DMS 273 treated with DMSO at 0.1 percent for 48 hours (cell line): ENCODE data around the gene KRTAP5-3.
"Not testable (repeated sequence)": the region's sequence is repeated elsewhere in the genome, so short reads cannot be mapped to it uniquely, and the experiment has no call there.

Experiments used
- DNase-seq: peaks from one replicate; lab custom pipeline; 2025; lab: John Stamatoyannopoulos, UW

Gene KRTAP5-3

DNA sequence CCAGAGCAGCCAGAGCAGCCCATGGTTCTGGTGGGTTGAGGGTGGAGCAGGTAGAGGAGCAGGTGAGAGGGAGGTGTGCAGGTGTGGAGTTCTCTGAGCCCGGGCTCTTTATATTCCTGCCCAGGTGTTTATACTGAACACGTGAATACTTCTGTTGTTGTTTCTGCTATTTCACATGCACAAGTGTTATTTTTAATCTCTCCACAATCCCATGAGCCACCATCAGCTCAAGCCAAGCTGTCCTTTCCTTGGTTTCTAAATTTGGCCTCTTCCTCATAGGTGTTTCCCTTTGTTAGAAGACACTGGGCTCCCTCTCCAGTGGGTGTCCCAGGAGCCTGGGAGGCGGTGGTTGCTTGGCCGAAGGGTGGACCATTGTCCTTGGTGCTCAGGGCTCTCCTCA is at the start of gene KRTAP5-3:
TSS of gene KRTAP5-3 (minus strand) at position 101 of the 400 bp plus-strand sequence. CDS start at position 23, 78 bp downstream.
- no peak for DNase-seq

GRCh38 chr11:1656670-1657069 is 48.4 kb upstream of the KRTAP5-3 start:
- no peak for DNase-seq

DNA sequence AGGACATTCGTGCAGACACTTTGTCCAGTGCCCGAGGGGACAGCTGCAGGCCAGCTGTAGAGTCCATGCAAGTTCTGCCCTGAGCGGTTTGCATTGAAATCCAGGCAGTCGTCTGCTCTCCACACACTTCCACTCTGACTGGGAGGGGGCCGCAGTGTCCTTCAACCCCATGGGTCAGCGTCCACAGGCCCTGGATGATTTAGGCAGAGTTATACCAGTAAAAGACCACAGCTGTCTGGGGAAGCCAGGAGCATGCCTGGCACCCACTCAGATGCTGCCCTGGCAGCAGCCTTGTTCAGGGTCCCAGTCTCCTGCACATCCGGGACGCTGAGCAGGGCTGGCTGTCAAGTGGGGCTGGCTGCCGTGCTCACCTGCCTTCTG is 47.8 kb upstream of the KRTAP5-3 start:
- no peak for DNase-seq

DNA sequence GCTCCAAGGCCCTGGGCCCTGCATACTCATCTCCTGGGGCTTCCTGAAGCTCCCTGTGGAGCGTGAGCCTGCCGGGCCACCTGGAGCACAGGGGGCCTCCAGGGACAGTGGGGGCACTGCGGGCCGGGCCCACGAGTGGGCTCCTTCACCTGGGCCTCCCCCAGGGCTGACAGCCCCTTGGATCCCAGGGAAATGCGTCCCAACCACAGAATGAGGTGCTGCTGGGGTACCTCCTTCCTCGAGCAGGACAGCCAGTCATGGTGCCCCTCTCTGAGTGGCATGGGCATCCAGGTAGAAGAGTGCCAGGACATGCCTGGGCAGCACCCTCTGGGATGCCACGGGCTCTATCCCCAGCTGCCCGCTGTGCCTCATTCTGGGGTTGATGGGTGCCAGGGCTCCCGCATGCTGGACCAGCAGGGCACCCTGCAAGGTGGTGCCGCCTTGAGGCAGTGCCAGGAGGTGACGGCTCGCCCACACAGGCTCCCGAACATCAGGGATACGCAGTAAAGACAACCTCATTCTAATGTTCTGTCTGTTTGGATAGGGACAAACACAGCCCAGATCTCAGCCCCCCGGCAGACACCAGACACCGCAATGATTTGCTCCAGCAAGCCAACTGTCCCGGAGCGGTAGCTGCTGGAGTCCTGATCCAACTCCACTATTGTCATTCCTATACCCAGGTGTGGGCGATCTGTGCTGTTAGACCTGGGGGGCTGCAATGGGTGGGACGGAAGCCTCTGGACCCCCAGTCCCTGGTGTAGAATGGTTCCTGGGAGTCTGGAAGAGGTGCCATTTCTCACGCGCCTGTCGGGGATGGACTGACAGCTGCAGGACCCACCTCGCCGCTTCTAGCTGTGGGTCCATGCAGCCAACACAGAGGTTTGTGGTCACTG is 47.2 kb upstream of the KRTAP5-3 start:
- DNase-seq: no peak

GRCh38 chr11:1654388-1655167 is 46.3 kb upstream of the KRTAP5-3 start:
- DNase-seq: no peak

GRCh38 chr11:1653541-1654387 is 45.5 kb upstream of the KRTAP5-3 start:
- DNase-seq: no peak

DNA sequence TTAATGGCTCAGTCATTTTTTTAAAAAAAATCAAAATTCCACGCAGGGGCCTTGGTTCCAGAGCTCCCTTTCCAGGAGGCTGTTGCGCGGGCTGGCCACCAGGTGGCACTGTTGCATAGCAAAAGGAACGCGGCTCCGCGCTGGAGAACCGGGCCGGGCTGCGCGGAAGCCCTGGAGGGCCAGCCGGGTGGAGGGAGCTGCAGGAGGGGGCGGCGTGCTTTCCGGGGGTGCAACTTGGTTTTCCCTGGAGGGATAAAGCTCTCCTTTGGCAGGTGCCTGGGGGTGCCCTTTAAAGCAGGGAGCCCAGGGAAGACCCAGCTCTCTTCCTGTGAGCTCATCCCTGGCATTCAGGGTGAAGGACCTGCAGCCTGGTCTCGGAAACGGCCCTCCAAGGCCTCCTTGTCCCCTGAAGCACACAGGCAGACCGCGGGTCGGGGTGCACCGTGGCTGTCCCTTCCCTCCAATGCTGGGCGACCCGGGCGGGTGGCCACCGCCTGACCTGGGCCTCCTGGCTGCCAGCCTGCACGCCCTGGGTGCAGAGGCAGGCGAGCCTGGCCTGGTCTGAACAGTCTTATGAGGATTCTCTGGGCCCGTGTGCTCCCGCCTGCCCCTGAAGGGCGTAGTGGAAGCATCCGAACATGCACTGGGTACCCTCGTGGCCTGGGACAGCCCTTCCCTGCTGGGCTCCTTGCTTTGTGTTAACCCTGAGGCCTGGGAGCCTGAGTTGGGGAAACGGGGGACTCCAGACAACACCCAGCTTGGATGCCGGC is 44.7 kb upstream of the KRTAP5-3 start:
- DNase-seq: no peak

DNA sequence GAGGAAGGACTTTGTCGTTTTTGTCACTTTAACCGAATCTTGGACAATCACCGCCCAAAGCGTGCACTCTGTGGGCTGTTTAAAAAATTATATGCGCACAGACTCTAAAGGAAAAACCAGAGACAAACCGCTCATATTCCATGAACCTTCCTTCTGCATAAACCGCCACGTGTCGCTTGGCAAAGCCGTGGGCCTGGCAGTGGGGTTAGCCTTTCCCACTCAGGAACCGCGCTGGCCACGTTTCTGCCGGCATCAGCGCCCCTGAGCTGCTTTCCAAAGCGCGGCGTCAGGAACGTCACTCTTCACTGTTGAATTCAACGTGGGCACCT is 44.1 kb upstream of the KRTAP5-3 start:
- no peak for DNase-seq

DNA sequence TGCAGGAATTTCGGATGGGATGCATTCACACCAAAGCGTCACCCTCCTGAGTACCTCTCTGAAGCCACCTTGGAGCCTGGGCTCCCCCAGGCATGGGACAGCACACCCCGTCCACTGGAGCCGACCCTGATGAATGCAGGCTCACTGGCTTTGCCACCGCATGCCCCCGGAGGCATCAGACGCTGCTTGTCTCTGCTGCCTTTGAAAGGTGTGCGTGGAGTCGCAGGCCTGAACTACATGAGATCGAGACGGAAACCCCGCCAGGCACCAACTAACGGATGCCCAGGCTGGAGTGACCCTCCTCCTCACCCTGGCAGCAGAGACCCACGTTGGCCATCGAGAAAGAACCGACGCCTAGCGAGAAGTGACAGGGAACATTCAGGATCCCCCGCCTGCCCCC is 43.8 kb upstream of the KRTAP5-3 start:
- no peak for DNase-seq

DNA sequence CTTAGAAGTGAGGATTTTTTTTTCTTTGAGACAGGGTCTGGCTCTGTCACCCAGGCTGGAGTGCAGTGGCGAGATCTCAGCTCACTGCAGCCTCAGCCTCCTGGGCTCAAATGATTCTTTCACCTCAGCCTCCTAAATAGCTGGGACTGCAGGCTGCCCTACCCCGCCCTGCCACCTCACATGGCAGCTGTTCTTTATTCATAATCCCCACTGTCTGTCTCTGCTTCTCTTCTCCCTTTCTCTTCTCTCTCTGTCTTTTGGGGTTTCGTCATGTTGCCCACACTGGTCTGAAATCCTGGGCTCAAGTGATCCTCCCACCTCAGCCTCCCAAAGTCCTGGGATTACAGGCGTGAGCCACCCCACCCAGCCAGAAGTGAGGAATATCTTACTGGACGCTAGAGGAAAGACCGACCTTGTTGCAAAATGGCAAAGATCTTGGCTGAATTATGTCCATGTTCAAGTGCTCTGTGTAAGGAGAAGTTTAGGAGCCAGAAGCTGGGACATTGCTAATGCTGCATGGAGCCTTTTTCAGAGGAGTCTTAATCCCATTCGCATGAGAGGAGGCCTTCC is 43.2 kb upstream of the KRTAP5-3 start:
- DNase-seq: no peak

DNA sequence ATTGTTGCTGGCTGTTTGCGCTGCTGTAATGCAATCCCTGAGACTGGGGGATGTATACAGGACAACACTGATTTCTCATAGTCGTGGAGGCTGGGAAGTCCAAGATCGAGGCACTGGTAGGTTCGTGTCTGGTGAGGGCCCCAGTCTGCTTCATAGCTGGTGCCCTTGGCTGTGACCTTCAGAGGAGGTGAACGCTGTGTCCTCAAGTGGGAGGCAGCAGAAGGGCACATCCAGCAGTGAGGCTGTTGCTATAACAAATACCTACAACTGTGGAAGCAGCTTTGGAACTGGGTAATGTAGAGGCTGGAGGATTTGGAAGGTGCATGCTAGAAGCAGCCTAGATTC is 42.6 kb upstream of the KRTAP5-3 start:
- no peak for DNase-seq

DNA sequence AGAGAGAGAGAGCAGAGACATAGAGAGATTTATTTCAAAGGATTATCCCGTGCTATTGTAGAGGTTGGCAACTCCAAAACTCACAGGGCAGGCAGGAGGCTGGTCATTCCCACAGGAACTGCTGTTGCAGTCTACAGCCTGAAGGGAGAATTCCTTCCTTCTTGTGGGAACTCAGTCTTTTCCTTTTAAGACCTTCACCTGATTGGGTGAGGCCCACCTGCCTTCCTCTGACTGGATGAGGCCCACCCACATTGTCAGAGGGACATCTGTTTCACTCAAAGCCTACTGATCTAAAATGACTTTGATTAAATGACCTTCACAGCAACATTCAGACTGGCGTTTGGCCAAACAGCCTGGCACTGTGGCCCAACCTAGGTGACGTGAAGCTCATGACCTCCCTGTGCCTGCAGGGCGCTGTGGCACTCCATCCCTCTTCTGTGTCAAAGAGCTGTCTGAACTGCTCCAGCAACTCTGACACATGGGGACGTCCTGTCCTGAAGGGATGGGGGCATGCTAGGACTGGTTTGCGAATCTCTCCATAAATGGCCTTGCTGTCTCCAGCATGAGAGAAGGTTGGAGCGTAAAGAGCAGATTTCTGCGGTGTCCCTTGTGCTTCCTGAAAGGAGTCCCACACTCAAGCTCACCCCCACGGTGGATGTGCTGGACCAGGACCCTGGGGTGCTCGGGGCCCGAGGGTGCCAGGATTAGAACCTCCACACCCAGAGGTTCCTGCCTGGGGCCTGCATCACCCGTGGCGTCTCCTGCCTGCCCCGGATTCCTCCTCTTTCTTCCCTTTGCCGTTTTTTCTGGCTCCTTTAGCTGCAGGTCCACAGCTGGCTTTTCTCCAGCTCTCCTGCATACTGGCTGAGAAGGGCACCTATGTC is 42.0 kb upstream of the KRTAP5-3 start:
- no peak for DNase-seq

DNA sequence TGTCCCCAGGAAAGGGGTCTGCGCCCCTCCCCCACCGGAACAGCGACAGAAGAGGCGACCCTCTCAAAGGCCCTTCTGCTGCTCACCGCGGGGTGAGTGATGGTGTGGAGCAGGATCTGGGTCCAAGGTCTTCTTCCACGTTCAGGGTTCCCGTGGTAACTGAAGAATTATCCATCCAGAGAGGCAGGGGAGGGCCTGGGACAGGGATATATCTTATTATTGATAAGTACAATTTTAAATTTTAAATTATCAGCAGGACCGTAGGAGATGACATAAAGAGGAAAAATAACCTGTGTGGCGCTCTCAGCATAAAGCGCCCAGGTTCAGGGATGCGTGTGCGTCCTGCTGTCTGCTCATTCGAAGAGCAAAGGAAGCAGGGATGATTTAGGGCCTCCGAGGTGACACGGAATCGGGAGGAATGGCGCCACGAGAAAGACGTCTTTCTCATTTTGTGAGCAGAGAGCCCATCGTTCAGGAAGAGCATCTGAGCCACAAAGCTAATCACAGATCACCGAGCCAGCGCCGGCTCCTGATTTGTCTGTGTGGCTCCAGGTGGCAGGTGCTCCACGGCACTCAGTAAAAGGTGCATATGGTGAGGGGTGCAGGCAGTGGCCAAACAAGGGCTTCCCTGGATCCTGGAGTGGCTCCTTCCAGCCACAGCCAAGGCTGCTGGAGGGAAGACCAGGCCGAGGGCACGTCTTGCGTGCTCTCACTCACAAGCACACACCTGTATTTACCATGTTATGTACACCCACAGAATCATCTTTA is 40.6 kb upstream of the KRTAP5-3 start:
- no peak for DNase-seq

DNA sequence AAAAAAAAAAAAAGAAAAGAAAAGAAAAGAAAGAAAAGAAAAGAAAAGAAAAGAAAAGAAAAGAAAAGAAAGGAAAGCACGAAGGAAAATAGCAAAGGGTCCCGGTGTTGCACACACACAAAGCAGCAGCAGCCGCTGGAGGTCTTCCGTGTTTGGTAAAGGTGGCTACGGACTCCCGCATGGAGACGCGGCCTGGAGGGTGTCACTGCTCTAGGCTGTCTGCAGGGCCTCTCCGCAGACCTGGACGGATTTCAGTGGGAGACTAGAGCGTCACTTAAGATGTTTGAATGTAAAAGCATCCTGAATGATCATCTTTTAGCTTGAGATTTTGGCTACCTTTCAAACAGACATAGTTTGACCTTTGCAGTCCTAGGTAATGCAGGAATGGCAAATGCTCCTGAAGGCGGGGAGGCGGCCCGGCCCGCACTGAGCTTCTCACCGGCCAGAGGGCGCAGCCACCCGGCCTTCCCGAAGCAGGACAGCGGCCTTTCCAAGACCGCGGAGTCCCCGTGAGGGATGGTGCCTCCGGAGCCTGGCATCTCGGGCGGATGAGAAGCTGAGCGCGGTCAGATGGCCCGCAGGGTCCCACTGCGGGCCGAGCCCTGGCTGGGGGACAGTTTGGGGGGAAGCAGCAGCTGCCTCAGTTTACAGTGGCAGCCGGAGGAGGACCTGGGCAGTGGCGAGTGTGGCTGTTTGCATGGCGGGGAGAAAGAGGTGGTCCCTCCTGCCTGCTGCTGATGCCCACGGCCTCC is 39.8 kb upstream of the KRTAP5-3 start:
- no peak for DNase-seq

- not testable (repeated sequence) for DNase-seq
Observed at GRCh38 chr11:1646540-1646939, 38.3 kb upstream of the KRTAP5-3 start.

- no peak for DNase-seq
Observed at GRCh38 chr11:1645357-1645821, 37.1 kb upstream of the KRTAP5-3 start.

- DNase-seq: no peak
Observed at GRCh38 chr11:1644601-1645356, 36.5 kb upstream of the KRTAP5-3 start.

- DNase-seq: no peak
Observed at GRCh38 chr11:1643146-1643690, 35.0 kb upstream of the KRTAP5-3 start.
